AG04450 (cell line): Measurements from ENCODE around the gene TAF3. TPM values are rescaled to one million over a fixed set of nuclear protein-coding genes. Genes with fewer than 3 reads are reported as not detected.

ENCODE experiments used
- CTCF ChIA-PET: fragments of 300-600, 350-600 bp; formaldehyde crosslinking; extraction: SDS; loops from one replicate; lab custom pipeline; 2022; ENCODE audit warnings: antibody characterized with exemption, inconsistent platforms; lab: Charles Lee
- POLR2A ChIA-PET: fragments of 350-600 bp; formaldehyde crosslinking; extraction: SDS; loops from one replicate; lab custom pipeline; 2021; ENCODE audit warnings: antibody characterized with exemption, inconsistent platforms; lab: Yijun Ruan, JAX
- DNase-seq: peaks from one replicate; pipeline ENCODE4 v3.0.0-alpha.2; 2011; ENCODE audit warnings: low read depth, low spot score
- H3K27ac ChIP-seq: one replicate; pipeline ENCODE4 v1.5.1; 2012; ENCODE audit warnings: low read depth, low read length, control low read depth
- H3K27me3 ChIP-seq: one replicate; pipeline ENCODE4 v1.6.0; 2012; ENCODE audit warnings: low read length; ENCODE audit not compliant: control insufficient read depth, insufficient read depth
- H3K4me3 ChIP-seq: 2 replicates; pipeline ENCODE4 v1.5.1; 2011; ENCODE audit warnings: mild to moderate bottlenecking, low read depth, low read length, control low read depth
- H3K9me3 ChIP-seq: 2 replicates; pipeline ENCODE4 v1.5.1; 2012; ENCODE audit warnings: low read length; ENCODE audit not compliant: control insufficient read depth, insufficient read depth
- polyA plus RNA-seq: library from polyadenylated mRNA; depleted of rRNA; stranded (reverse); fragments of >200 nt; gene quantifications from 2 replicates; pipeline ENCODE4 v1.2.3, GENCODE V29; 2011
- TF ChIP-seq, protein P1 (sequence below): IDR thresholded peaks from 2 replicates; pipeline ENCODE4 v1.5.1; 2011; ENCODE audit warnings: low read depth, low read length, control low read depth, inconsistent platforms

TAF3 gene
- polyA plus RNA-seq, 1 experiment, result 3.1 TPM

- ChIA-PET CTCF (interaction anchor here (0.7 to 2.7 kb wide), 4 partner anchors 9 to 1484 kb away, joined by 5 to 11 read pairs (median 7); no protein-coding TSS in a partner anchor), POLR2A (interaction anchor here (1.9 kb wide), 1 partner anchor 31 kb away, joined by 13 read pairs; the partner anchor contains the start of genes ATP5F1C and KIN)
- Histone ChIP-seq H3K9me3 (no peaks in the 10 kb centered on the region; the same call in 1 of the 2 replicates), H3K4me3 (peak overlapping the region; percentile 99), H3K27ac (no peak overlapping the region), H3K27me3 (peaks cover 11% of the 10 kb centered on the region)
- TF ChIP-seq, protein P1, sequence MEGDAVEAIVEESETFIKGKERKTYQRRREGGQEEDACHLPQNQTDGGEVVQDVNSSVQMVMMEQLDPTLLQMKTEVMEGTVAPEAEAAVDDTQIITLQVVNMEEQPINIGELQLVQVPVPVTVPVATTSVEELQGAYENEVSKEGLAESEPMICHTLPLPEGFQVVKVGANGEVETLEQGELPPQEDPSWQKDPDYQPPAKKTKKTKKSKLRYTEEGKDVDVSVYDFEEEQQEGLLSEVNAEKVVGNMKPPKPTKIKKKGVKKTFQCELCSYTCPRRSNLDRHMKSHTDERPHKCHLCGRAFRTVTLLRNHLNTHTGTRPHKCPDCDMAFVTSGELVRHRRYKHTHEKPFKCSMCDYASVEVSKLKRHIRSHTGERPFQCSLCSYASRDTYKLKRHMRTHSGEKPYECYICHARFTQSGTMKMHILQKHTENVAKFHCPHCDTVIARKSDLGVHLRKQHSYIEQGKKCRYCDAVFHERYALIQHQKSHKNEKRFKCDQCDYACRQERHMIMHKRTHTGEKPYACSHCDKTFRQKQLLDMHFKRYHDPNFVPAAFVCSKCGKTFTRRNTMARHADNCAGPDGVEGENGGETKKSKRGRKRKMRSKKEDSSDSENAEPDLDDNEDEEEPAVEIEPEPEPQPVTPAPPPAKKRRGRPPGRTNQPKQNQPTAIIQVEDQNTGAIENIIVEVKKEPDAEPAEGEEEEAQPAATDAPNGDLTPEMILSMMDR, result peak; percentile 48
- DNase-seq, result no peak
Observed at GRCh38 chr10:7819121-7819460, 786 bp downstream of the TAF3 start.

GRCh38 chr10:7824251-7824650 lies 5.9 kb downstream of the TAF3 start:
- no peaks in the 10 kb centered on the region for H3K9me3 ChIP-seq
- no peaks in the 10 kb centered on the region for H3K27me3 ChIP-seq
- H3K27ac ChIP-seq, result no peak overlapping the region
- H3K4me3 ChIP-seq, result no peak overlapping the region
- CTCF ChIA-PET, result interaction anchor here (1.5 kb wide), 1 partner anchor 1384 kb away, joined by 4 read pairs; no protein-coding TSS in a partner anchor
- DNase-seq, result no peak
- TF ChIP-seq, protein P1, result no peak
- POLR2A ChIA-PET, result no interaction called here

DNA sequence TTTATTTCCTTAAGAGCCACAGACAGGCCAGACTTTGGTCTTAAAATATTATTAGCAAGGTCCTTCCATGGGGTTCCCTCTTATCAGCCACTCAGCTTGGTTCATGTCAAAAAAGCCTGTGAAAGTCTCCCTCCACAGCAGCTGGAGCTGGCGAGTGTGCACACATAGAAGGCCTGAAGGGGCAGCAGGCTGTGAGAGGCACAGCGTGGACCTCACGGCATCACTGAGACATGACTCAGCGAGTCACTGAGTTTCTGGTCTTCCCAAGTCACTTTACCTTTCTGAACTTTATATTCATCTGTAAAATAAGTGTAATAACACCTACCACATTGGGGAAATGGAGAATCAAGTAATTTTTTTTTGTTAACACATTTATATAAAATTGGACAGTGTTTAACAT lies 8.7 kb downstream of the TAF3 start:
- ChIA-PET POLR2A (no interaction called here), CTCF (interaction anchor here (2.3 kb wide), 1 partner anchor 8 kb away, joined by 9 read pairs; the partner anchor contains the start of gene TAF3)
- Histone ChIP-seq H3K9me3 (no peaks in the 10 kb centered on the region), H3K27me3 (no peaks in the 10 kb centered on the region), H3K4me3 (no peak overlapping the region), H3K27ac (no peak overlapping the region)
- TF ChIP-seq, protein P1, result peak; percentile 31
- DNase-seq, result no peak

GRCh38 chr10:7829289-7829834 lies 11.1 kb downstream of the TAF3 start:
- no peak for DNase-seq
- Histone ChIP-seq H3K9me3 (no peaks in the 10 kb centered on the region), H3K4me3 (no peak overlapping the region), H3K27ac (no peak overlapping the region), H3K27me3 (no peaks in the 10 kb centered on the region)
- POLR2A ChIA-PET, result no interaction called here
- TF ChIP-seq, protein P1, result no peak
- CTCF ChIA-PET, result interaction anchor here (0.5 to 2.3 kb wide), 2 partner anchors 10 to 13 kb away, joined by 4 to 9 read pairs; partner anchors contain the start of gene TAF3

DNA sequence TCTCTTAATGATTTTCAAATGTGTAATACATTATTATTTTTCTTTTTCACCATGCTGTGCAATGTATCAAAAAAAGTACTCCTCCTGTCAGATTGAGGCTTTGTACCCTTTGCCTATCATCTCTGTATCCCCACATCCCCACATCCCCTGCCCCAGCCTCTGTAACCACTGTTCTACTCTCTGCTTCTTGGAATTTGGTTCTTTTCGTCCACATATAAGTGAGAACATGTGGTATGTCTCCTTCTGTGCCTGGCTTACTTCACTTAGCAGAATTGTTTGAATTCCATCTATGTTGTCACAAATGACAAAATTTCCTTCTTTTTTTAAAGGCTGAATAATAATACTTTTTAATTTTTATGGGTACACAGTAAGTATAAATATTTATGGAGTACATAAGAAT lies 13.8 kb downstream of the TAF3 start:
- CTCF ChIA-PET, result no interaction called here
- Histone ChIP-seq H3K9me3 (no peaks in the 10 kb centered on the region), H3K27ac (no peak overlapping the region), H3K27me3 (no peaks in the 10 kb centered on the region), H3K4me3 (no peak overlapping the region)
- TF ChIP-seq, protein P1, result no peak
- POLR2A ChIA-PET, result no interaction called here
- no peak for DNase-seq
